ENCODE data around the gene MRPL14.
"Not testable (repeated sequence)": the region's sequence is repeated elsewhere in the genome, so short reads cannot be mapped to it uniquely, and the experiment has no call there.

The MRPL14 gene

DNA sequence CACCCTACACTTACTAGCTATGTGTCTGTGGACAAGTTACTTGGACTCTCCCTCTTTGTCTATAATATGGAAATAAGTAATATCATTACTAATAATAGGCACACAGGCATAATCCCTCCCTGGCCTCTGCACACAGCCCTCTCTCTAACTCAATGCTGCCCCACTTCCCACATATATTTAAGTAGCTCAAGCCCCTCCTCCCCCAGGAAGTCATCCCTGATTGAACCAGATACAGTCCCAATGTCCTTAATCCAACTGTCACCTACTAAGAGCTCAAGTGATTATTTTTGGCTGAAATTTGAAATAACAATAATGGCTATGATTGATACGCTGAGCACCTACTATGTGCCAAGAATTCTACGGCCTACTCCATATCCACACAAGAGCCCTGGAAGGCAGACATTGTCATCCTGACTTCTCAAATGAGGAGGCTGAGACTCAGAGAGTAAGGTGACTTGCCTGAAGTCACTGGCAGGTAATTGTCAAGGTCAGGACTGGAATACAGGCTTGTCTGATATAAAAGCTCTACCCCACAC is 29.4 kb downstream of the MRPL14 start:
- DNase-seq (ENCODE audit: low spot score): no peak

- DNase-seq (ENCODE audit: low spot score): peak; percentile 79
These were observed 30.6 kb downstream of the MRPL14 start for GRCh38 chr6:44096612-44097011.

- DNase-seq (ENCODE audit: low spot score): not testable (repeated sequence)
These were observed 32.0 kb downstream of the MRPL14 start for GRCh38 chr6:44095243-44095623.

- peak; percentile 59 for DNase-seq (ENCODE audit: low spot score)
These were observed 32.6 kb downstream of the MRPL14 start for GRCh38 chr6:44094403-44095242.

GRCh38 chr6:44093750-44094402 is 33.4 kb downstream of the MRPL14 start:
- no peak for DNase-seq (ENCODE audit: low spot score)

DNA sequence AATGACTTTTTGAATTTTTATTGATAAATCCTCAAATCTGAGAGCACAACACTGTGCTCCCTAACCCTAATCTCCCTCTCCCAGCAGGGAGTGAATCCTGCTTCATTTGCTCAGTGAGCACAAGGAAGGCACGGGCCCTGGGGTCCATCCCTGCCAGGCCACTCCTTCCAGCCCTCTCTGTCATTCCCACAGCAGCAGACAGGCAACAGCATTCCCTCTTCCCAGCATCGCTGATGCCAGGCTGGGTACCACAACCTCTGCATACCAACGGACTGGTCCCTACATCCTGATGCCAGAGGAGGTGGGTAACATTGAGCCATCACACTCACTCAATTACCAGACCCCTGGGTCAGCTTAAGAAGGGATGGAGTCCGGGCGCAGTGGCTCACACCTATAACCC is 34.2 kb downstream of the MRPL14 start:
- no peak for DNase-seq (ENCODE audit: low spot score)

- DNase-seq (ENCODE audit: low spot score): no peak
These were observed 35.0 kb downstream of the MRPL14 start for GRCh38 chr6:44091981-44092884.

DNA sequence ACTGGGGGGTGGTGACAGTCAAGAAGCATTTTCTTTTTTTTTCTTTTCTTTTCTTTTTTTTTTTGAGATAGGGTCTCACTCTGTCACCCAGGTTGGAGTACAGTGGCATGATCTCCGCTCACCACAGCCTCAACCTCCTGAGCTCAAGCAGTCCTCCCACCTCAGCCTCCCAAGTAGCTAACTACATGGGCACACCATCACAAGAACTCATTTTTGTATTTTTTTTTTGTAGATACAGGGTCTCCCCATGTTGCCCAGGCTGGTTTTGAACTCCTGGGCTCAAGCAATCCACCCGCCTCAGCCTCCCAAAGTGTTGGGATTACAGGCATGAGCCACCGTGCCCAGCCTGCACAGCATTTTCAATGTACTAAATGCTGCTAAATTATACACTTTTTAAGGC is 35.9 kb downstream of the MRPL14 start:
- not testable (repeated sequence) for DNase-seq (ENCODE audit: low spot score)

GRCh38 chr6:44090465-44090864 is 36.8 kb downstream of the MRPL14 start:
- no peak for DNase-seq (ENCODE audit: low spot score)

DNA sequence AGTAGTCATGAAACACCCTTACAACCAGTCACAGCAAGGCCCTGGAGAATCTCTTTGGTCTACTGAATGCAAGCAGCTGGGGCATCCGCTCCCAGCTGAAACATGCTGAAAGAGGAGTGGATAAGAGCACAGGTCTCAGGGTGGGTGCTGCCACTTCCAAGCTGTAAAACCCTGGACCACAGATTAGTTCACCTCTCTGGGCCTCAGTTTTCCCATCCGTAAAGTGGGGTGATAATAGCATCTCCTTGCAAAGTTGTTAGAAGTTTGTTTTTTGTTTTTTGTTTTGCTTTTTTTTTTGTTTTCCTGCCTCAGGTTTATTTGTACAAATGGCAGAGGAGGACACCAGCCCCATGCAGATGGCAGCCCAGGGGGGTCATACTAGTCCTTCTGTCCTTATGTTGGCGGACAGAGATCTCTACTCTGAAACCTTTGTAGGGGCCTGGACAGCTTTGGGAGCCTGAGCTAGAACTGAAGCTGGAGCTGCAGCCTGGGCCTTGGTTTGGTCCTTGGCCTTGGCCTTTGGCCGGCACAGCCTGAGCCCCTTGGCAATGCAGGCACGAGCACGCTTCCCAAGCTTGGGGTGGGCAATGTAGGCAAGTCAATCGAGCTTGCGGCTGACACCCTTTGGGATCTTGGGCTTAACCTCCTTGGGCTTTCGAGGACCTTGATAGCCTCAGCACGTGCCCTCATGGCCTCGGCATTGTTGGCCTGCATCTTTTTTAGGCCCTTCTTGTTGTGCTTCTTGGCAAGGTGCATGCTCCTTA is 38.2 kb downstream of the MRPL14 start:
- DNase-seq (ENCODE audit: low spot score): no peak

- no peak for DNase-seq (ENCODE audit: low spot score)
These were observed 39.6 kb downstream of the MRPL14 start for GRCh38 chr6:44087623-44088022.

DNA sequence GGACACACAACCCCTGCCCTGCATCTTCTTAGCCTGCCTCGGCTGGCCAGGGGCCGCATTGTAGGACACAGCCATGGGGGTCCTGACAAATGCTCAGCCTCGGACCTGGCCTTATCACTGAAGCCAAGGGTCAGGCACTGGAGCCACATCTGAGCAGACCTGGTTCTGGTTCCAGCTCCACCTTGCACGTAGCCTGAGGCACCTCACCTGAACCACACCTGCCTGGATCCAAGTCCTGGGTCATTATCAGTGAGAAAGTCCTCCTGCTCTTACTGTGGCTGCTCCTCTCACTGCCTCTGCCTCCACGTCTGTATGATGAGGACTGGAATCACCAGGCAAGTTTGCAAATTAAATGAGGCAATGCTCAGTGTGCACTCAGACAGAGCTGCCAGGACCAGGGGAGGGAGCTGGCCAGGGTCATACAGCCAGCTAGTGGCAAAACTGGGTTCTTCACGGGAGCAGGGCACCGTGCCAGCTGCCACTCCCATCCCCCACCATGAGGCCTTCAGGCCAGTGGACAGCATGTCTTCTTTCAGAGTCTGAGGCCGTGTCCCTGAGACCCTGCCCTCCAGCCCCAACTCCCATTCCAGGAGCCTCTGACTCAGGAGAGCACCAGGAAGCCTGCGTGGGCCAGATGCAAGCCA is 40.2 kb downstream of the MRPL14 start:
- peak; percentile 74 for DNase-seq (ENCODE audit: low spot score)

DNA sequence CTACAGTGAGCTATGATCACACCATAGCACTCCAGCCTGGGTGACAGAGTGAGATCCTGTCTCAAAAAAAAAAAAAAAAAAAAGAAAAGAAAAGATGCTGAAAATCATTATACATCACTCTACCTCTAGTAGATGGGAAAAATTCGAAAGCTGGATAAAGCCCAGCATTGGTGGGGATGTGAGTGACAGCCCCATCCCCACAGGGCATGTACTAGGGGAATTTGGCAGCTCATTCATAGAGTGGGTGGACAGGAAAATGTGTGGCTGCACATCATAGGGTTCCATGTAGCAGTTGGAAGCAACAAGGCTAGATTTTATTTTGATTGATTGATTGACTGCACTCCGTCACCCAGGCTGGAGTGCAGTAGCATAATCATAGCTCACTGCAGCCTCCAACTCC is 42.0 kb downstream of the MRPL14 start:
- DNase-seq (ENCODE audit: low spot score): no peak

GRCh38 chr6:44084231-44085014 is 42.8 kb downstream of the MRPL14 start:
- DNase-seq (ENCODE audit: low spot score): no peak

DNA sequence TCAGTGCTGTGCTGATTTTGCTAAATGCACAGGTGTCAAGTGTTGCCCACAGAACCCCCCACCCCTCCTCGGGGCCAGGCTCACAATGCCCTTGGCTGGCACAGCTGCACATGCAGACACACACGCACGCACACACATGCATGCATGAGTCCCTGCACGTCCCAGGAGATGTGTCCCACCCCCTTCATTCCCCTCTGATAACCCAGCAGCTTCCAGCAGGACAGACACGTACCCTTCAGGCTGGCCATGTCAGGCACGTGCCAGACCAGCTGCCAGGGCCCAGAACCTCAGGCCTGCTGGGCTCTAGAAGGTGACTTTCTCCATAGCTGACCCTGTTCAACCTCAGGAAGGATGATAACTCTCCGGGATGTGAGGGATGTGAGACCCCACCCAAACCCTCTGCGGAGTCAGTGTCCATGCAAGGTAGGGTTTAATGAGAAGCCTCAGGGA is 44.4 kb downstream of the MRPL14 start:
- no peak for DNase-seq (ENCODE audit: low spot score)

GRCh38 chr6:44081753-44082152 is 45.5 kb downstream of the MRPL14 start:
- DNase-seq (ENCODE audit: low spot score): no peak

DNA sequence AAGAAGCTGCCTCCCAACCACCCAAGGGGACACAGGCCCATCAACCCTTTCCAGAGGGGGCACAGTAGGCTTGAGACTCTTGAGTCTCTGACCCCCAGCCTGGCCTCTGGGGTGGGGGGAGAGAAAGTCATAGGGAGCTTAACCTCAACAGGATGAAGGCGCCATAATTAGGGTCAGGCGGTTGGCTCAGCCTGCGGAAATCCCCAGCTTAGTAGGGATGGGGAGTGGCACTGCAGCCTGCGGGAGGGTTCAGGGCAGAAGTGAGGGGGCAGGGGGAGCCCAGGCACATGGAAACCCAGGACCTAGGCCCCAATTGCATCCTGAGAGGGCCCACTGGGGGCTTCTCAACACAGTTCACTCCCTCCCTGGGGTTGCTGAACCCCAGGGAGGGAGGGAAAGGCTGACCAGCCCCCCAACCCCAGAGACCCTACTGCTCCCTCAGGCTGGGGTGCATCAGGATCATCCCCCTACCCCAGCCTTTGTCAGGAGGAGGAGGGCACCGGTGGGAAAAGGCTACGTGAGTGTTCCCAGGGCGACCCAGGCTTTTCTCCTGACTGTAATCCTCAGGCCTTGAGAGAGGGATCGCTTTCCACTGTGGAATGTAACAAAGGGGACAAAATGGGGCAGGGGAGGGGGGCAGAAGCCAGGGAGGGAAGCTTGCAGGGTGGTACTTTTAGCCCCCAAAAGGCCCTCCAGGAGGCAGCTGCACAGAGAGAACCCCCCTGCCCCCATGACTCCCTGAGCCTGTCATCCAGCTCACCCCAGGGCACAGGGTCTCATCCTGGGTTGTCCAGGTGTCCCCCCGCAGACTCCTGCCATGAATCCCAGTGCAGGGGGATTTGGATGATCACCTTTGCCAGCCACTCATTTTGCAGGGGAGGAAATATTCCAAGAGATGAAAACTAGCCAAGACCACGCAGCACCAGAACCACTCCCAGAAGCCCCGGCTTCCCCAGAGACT is 46.4 kb downstream of the MRPL14 start:
- no peak for DNase-seq (ENCODE audit: low spot score)

GRCh38 chr6:44079672-44080071 is 47.6 kb downstream of the MRPL14 start:
- DNase-seq (ENCODE audit: low spot score): no peak

Measured in kidney tubule cell (primary cell).